HepG2 (cell line): ENCODE data around the gene KAZN.

ENCODE experiments used
- ARNT2 ChIP-seq: sonication (generic); formaldehyde crosslinking; IDR thresholded peaks from 2 replicates; pipeline ENCODE4 v1.8.0; 2022; ENCODE audit warnings: mild to moderate bottlenecking, low read depth, missing genetic modification reagents, moderate library complexity
- GMEB2 ChIP-seq: IDR thresholded peaks from 2 replicates; pipeline ENCODE4 v1.6.1; 2016; ENCODE audit warnings: missing biosample characterization, missing genetic modification reagents, low read depth
- MTA1 ChIP-seq: sonication (generic); formaldehyde crosslinking; IDR thresholded peaks from 2 replicates; pipeline ENCODE4 v1.4.0; 2020; ENCODE audit warnings: missing genetic modification reagents, mild to moderate bottlenecking, borderline replicate concordance
- REL ChIP-seq: sonication (generic); formaldehyde crosslinking; conservative IDR thresholded peaks from 2 replicates; pipeline ENCODE4 v1.8.0; 2022; ENCODE audit warnings: mild to moderate bottlenecking, missing genetic modification reagents, moderate library complexity
- ZNF362 ChIP-seq: sonication (generic); formaldehyde crosslinking; IDR thresholded peaks from 2 replicates; pipeline ENCODE4 v1.4.0; 2020; ENCODE audit warnings: missing genetic modification reagents, mild to moderate bottlenecking, borderline replicate concordance
- ZNF510 ChIP-seq: sonication (generic); formaldehyde crosslinking; IDR thresholded peaks from 2 replicates; pipeline ENCODE4 v1.4.0; 2020; ENCODE audit warnings: low read depth, mild to moderate bottlenecking, missing genetic modification reagents
- ZNF570 ChIP-seq: sonication (generic); formaldehyde crosslinking; IDR thresholded peaks from 2 replicates; pipeline ENCODE4 v1.4.0; 2020; ENCODE audit warnings: mild to moderate bottlenecking, missing genetic modification reagents, borderline replicate concordance

GRCh38 chr1:14822996-14823395 is 224.5 kb downstream of the KAZN start:
- TF ChIP-seq ZNF362 (CRISPR knock-in tag) (no peak), ARNT2 (CRISPR knock-in tag) (no peak), ZNF570 (CRISPR knock-in tag) (no peak), GMEB2 (CRISPR knock-in tag) (no peak), ZNF510 (CRISPR knock-in tag) (no peak), REL (CRISPR knock-in tag) (no peak), MTA1 (CRISPR knock-in tag) (no peak)
